Activated CD4-positive, alpha-beta T cell treated with anti-CD3 and anti-CD28 coated beads, Interleukin-2, amount 50 U/mL, for 24 hours (primary cell): ENCODE measurements around the gene EIF2B4.

Source experiments
- DNase-seq, 2 donors: peaks; one replicate each; pipeline ENCODE4 v3.0.0-alpha.2; 2020; ENCODE audit warnings: low read depth in 1 of 2, low spot score in 1 of 2

Gene EIF2B4

GRCh38 chr2:27370026-27370815 lies at the start of gene EIF2B4, which contains the start of gene SNX17:
Gene EIF2B4 (minus strand): TSS chr2:27370338. CDS start chr2:27370314, 24 bp downstream.
Gene SNX17 (plus strand): TSS chr2:27370616. CDS start chr2:27370744, 128 bp downstream.
- peak; percentile 96 to 99 for DNase-seq

- DNase-seq: no peak
These were observed 46.0 kb upstream of the EIF2B4 start for GRCh38 chr2:27416151-27416550.

- DNase-seq: no peak
These were observed 42.4 kb upstream of the EIF2B4 start for GRCh38 chr2:27412419-27413152.

GRCh38 chr2:27409321-27410073 lies 39.4 kb upstream of the EIF2B4 start, which contains the start of gene PPM1G:
Gene PPM1G (minus strand): TSS chr2:27409591. CDS start chr2:27409422, 169 bp downstream.
- peak; percentile 95 to 96 for DNase-seq

DNA sequence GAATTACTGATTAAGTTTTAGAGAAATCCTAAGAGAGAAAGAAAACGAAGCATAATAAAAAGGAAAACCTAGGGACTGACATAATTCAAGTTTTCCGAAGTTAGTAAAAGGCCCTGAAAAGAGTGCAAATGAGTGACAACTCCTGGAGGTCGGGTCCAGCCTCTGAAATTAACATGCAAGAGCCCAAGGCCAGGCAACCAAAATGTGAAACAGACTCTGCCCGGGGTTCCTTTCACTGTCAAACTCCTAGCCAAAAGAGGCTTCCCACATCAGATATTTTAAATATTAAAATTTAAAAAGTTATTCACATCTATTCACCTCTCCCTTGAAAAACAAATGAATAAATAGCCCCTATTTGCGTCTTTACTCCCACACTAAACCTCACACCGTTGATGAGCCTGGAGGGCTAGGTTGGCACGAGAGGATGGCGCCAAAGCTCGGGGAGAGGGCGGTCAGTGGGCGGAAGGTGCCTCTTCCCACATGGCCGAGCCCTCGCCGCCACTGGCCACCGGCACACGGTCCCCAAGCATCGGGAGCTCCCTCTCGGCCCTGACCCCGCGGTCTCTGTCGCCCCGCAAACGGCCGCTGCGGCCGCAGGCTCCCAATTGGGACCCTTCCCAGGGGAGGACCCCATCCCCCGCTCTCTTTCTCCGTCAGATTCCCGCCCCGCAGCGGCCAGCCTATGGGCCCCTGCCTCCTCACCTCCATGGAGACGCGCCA lies 38.6 kb upstream of the EIF2B4 start:
- DNase-seq: peak in 1 of 2 donors; percentile 11

DNA sequence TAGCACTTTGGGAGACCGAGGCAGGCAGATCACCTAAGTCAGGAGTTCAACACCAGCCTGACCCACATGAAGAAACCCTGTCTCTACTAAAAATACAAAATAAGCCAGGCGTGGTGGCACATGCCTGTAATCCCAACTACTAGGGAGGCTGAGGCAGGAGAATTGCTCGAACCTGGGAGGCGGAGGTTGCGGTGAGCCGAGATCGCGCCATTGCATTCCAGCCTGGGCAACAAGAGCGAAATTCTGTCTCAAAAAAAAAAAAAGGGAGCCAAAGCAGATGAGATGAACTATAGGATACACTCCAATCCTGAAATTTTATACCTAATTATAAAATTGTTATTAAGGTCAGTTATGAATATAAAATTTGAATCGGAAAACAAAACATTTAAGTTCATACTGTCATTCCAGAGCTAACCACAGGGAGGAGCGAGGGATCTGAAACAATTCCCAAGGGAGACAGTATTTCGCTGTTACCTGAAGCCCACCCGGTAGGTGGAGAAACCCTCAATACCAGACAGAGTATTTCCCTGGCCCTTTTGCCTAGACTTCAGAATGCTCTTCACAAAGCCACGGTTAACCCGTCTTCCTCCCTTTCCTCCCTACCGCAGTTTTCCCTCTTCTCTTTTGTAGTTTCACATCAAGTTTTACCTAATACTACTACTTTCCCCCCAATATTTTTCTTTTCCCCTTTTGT lies 37.8 kb upstream of the EIF2B4 start:
- no peak for DNase-seq

- DNase-seq: no peak
These were observed 30.4 kb upstream of the EIF2B4 start for GRCh38 chr2:27400348-27401135.

- DNase-seq: no peak
These were observed 28.8 kb upstream of the EIF2B4 start for GRCh38 chr2:27398962-27399361.

DNA sequence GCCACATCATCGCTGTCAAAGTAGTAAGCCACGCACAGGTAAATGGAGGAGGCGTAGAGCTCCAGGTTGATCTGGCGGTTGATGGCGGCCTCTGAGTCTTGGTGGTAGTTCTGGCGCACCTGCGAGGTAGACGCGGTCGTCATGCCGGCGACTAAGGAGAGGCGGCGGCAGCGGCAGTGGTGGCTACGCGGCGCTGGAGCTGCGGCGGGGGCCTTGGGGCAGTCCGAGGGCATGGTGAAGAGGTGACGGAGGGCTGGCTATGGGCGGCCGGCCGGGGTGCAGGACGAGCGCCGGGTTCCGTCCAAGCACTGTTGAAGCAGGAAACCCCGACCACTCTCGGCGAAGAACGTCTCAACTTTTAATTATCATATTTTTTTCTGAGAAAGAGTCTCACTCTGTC lies 23.1 kb upstream of the EIF2B4 start:
- DNase-seq: no peak

- no peak for DNase-seq
These were observed 20.9 kb upstream of the EIF2B4 start for GRCh38 chr2:27390822-27391679.

- DNase-seq: no peak
These were observed 11.5 kb upstream of the EIF2B4 start for GRCh38 chr2:27381577-27382181.

DNA sequence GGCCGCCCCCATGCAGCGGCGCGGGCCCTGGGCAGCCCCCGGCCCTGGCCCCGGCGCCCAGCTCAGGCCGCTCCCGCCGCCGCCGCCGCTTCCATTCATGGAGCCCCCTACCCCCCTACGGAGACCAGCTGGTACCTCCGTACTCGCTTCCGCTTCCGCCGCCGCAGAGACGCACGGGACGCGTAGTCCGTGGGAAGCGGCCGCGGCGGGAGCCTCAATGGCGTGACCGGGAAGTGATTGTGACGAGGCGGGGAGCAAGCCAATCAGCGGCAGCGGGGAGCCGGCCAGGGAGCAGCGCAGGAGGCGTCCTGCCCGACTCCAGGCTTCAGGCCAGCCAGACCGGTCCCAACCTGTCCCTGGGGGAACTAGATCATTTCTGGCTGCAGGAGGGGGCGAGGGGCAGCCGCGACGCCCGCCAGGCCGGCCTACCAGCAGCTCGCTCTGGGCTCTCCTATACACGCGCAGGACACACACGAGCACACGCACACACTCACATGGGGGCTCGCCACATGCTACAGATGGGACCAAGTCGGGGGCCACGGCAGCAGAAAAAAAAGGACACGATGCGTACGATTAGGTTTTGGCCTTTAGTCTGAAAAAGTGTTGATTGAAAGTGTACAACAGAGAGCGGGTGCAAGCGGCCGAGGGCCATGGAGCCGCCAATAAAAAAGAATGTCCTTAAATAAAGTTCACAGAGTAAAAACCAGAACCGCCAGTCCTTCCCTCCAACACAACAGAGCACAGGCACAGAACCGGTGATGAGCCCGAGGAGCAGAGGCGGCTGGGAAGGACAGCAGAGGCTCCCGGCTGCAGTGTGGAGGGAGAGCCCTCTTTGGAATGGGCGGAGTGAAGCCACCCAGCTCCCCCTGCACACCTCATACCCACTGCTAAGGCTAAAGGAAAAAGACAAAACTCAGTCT lies 10.7 kb upstream of the EIF2B4 start, which contains the start of gene ZNF513:
Gene ZNF513, minus strand, starts transcription at position 109 of the 920 bp plus-strand sequence. CDS start 208 bp downstream, outside the sequence.
- peak; percentile 79 to 86 for DNase-seq

GRCh38 chr2:27379836-27380625 lies 9.9 kb upstream of the EIF2B4 start:
- DNase-seq: no peak

DNA sequence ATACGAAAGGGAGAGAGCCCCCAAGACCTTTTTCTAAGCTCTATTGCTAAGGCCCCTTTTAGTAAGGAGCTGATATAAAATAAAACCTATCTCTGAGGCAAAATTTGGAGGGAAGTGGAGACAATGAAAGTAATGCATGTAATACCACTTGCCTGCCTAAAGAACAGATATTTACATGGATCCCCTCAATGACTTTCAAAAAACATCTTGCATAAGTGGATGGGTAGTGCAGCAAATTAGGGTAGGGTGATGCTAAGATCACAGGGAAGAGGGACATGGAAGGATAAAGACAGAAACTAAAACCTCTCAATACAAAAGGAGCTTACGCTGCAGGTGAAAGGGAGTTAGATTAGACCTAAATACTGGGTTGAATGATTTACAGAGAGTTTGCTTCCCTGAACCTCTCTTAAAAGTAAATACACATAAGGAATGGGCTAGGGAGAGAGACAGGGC lies 9.3 kb upstream of the EIF2B4 start:
- DNase-seq: no peak

- no peak for DNase-seq
These were observed 8.7 kb upstream of the EIF2B4 start for GRCh38 chr2:27378809-27379290.
